Upper lobe of left lung (tissue), 4 donors: ENCODE measurements around the gene PARD3B.

Source experiments
- CTCF ChIP-seq, 6 experiments: fragments of 450-650 bp in 4 of 6; fragments of 200-600 bp in 2 of 6; sonication (generic) in 2 of 6; IDR thresholded peaks; one replicate each; pipeline ENCODE4 v1.5.1; 2016 to 2019; ENCODE audit warnings: antibody characterized with exemption in 6 of 6
- POLR2A ChIP-seq, 4 donors: fragments of 450-650 bp; IDR thresholded peaks; one replicate each; pipeline ENCODE4 v1.5.1; 2016 to 2017; ENCODE audit warnings: antibody characterized with exemption in 4 of 4, mild to moderate bottlenecking in 2 of 4

GRCh38 chr2:205079173-205079572, 533.9 kb downstream of the PARD3B start:
- no peak for TF ChIP-seq CTCF (IDR thresholded peaks at IDR 0.05)
- TF ChIP-seq POLR2A (IDR thresholded peaks at IDR 0.05), result no peak
